Spleen (tissue), 7 donors: ENCODE data around the gene INO80.

Experiments
- CTCF ChIP-seq, 11 experiments: fragments of 200-600 bp in 7 of 11; fragments of 450-650 bp in 4 of 11; sonication (generic) in 4 of 11; IDR thresholded peaks in 8 of 11; conservative IDR thresholded peaks in 3 of 11; 1 replicate in 7 of 11; 2 replicates in 4 of 11; pipeline versions ENCODE4 v1.4.0 to v1.8.0; 2016 to 2021; ENCODE audit warnings: antibody characterized with exemption in 11 of 11, inconsistent platforms in 4 of 11, mild to moderate bottlenecking in 1 of 11
- POLR2AphosphoS5 ChIP-seq, 3 donors: sonication (generic); formaldehyde crosslinking; IDR thresholded peaks; one replicate each; pipeline ENCODE4 v1.5.1; 2017; ENCODE audit warnings: antibody characterized with exemption in 3 of 3
- donor health status: DM: no; HTN: no; CAD: no; lungs with moderate emphysema.
- donor health status: DM: no; HTN: no; CAD: no.
- donor health status: DM: no; HTN: no; CAD: no.

GRCh38 chr15:41066516-41066915 is 49.6 kb downstream of the INO80 start:
- TF ChIP-seq CTCF (IDR thresholded peaks at IDR 0.05 in 8 of 11, conservative IDR thresholded peaks at IDR 0.05 in 3 of 11) (no peak), POLR2AphosphoS5 (IDR thresholded peaks at IDR 0.05) (no peak)
